H1 (cell line): ENCODE measurements around the gene DEGS2. TPM values are rescaled to one million over a fixed set of nuclear protein-coding genes. Genes with fewer than 3 reads are reported as not detected.
A peak's percentile ranks its signal among the peaks of the same experiment; 100 is the strongest.

Experiments used
- CTCF ChIA-PET: fragments of 300-600 bp; sonication (Branson Sonifier 250); formaldehyde crosslinking; loops from one replicate; lab custom pipeline; 2021; ENCODE audit not compliant: partially characterized antibody; lab: Charles Lee
- POLR2A ChIA-PET: fragments of 300-600 bp; sonication (Branson Sonifier 250); formaldehyde crosslinking; loops from one replicate; lab custom pipeline; 2021; ENCODE audit warnings: inconsistent platforms; ENCODE audit not compliant: partially characterized antibody; lab: Charles Lee
- DNase-seq, 2 experiments: peaks; one replicate each; pipeline versions ENCODE4 v3.0.0 to v3.0.0-alpha.2; 2010 to 2022; ENCODE audit warnings: low spot score in 2 of 2, low read depth in 1 of 2, mixed read lengths in 1 of 2
- FAIRE-seq: peaks from 2 replicates; lab custom pipeline; 2011; peaks lifted over from hg19 to GRCh38; lab: Jason Lieb, UNC
- H2AFZ ChIP-seq: 2 replicates; pipeline ENCODE4 v1.8.1; 2012; ENCODE audit warnings: low read length, inconsistent platforms
- H2AK5ac ChIP-seq: 2 replicates; pipeline ENCODE4 v1.6.1; 2013; ENCODE audit warnings: low read depth, low read length
- H2BK120ac ChIP-seq: replicated peaks from 2 replicates; pipeline ENCODE3; 2013; ENCODE audit warnings: low read depth, low read length, inconsistent platforms
- H2BK12ac ChIP-seq: 2 replicates; pipeline ENCODE4 v1.6.1; 2013; ENCODE audit warnings: low read depth, low read length
- H2BK15ac ChIP-seq: 2 replicates; pipeline ENCODE4 v1.6.1; 2013; ENCODE audit warnings: low read length
- H2BK20ac ChIP-seq: 2 replicates; pipeline ENCODE4 v1.6.1; 2013; ENCODE audit warnings: low read length
- H2BK5ac ChIP-seq: 2 replicates; pipeline ENCODE4 v1.6.1; 2013; ENCODE audit warnings: low read depth, low read length
- H3K14ac ChIP-seq: 2 replicates; pipeline ENCODE4 v1.6.1; 2013; ENCODE audit warnings: inconsistent platforms; ENCODE audit not compliant: insufficient read length
- H3K18ac ChIP-seq: 2 replicates; pipeline ENCODE4 v1.6.1; 2013; ENCODE audit warnings: low read length; ENCODE audit errors: extremely low read depth
- H3K23ac ChIP-seq: 2 replicates; pipeline ENCODE4 v1.6.1; 2013; ENCODE audit warnings: inconsistent platforms; ENCODE audit not compliant: insufficient read length
- H3K23me2 ChIP-seq: 2 replicates; pipeline ENCODE4 v1.6.1; 2013; ENCODE audit warnings: low read depth, low read length
- H3K27ac ChIP-seq: 2 replicates; pipeline ENCODE4 v1.6.1; 2011; ENCODE audit warnings: low read depth, low read length, inconsistent platforms
- H3K27me3 ChIP-seq, 4 experiments: replicated peaks in 1 of 4; 1 replicate in 1 of 4; 2 replicates in 3 of 4; pipeline versions ENCODE4 v1.6.1 to v1.8.1; 2011 to 2013; ENCODE audit warnings: low read length in 3 of 4, mild to moderate bottlenecking in 3 of 4, inconsistent platforms in 2 of 4, mixed read lengths in 2 of 4, moderate library complexity in 1 of 4; ENCODE audit not compliant: control insufficient read depth in 3 of 4, insufficient read depth in 3 of 4; ENCODE audit errors: extremely low read depth in 1 of 4
- H3K36me3 ChIP-seq, 4 experiments: 2 replicates each; pipeline versions ENCODE4 v1.6.1 to v1.8.1; 2011 to 2013; ENCODE audit warnings: mild to moderate bottlenecking in 4 of 4, low read length in 3 of 4, moderate library complexity in 2 of 4, control low read depth in 1 of 4, inconsistent platforms in 1 of 4; ENCODE audit not compliant: insufficient read depth in 4 of 4, control insufficient read depth in 2 of 4
- H3K4ac ChIP-seq: replicated peaks from 2 replicates; pipeline ENCODE3; 2013; ENCODE audit warnings: low read length, low read depth, mixed read lengths, inconsistent platforms; ENCODE audit not compliant: insufficient read length
- H3K4me1 ChIP-seq, 4 experiments: replicated peaks in 1 of 4; 1 replicate in 1 of 4; 2 replicates in 3 of 4; pipeline versions ENCODE4 v1.6.1 to v1.8.1; 2011 to 2013; ENCODE audit warnings: low read length in 3 of 4, inconsistent platforms in 2 of 4, mixed read lengths in 1 of 4; ENCODE audit not compliant: insufficient read depth in 4 of 4, control insufficient read depth in 3 of 4
- H3K4me2 ChIP-seq, 2 experiments: 2 replicates each; pipeline versions ENCODE4 v1.6.1 to v1.8.1; 2011 to 2013; ENCODE audit warnings: low read depth in 2 of 2, low read length in 2 of 2, control low read depth in 1 of 2, inconsistent platforms in 1 of 2, mild to moderate bottlenecking in 1 of 2; ENCODE audit not compliant: insufficient read depth in 1 of 2
- H3K4me3 ChIP-seq, 4 experiments: fragments of 200-600, 300-600 bp in 1 of 4; sonication (generic), shearing (Covaris generic), sonication (Bioruptor Twin) in 1 of 4; 2 replicates each; pipeline versions ENCODE4 v1.5.1 to v1.8.1; 2011 to 2016; ENCODE audit warnings: low read length in 4 of 4, low read depth in 3 of 4, control low read depth in 2 of 4, inconsistent platforms in 2 of 4, mild to moderate bottlenecking in 2 of 4, mixed read lengths in 1 of 4, moderate library complexity in 1 of 4; ENCODE audit not compliant: insufficient read depth in 2 of 4; ENCODE audit errors: extremely low read depth in 1 of 4
- H3K56ac ChIP-seq: replicated peaks from 2 replicates; pipeline ENCODE3; 2013; ENCODE audit warnings: low read depth, mild to moderate bottlenecking, mixed read lengths, low read length, inconsistent platforms; ENCODE audit not compliant: insufficient read length
- H3K79me1 ChIP-seq: 2 replicates; pipeline ENCODE4 v1.6.1; 2013; ENCODE audit warnings: low read depth, low read length, control low read depth
- H3K79me2 ChIP-seq, 2 experiments: 2 replicates each; pipeline versions ENCODE4 v1.6.1 to v1.8.1; 2012 to 2013; ENCODE audit warnings: low read length in 2 of 2, mild to moderate bottlenecking in 2 of 2, inconsistent platforms in 1 of 2; ENCODE audit not compliant: insufficient read depth in 2 of 2, control insufficient read depth in 1 of 2
- H3K9ac ChIP-seq, 4 experiments: replicated peaks in 1 of 4; 1 replicate in 1 of 4; 2 replicates in 3 of 4; pipeline versions ENCODE4 v1.6.1 to v1.8.1; 2011 to 2013; ENCODE audit warnings: low read depth in 3 of 4, low read length in 3 of 4, control low read depth in 2 of 4, mild to moderate bottlenecking in 2 of 4, moderate library complexity in 2 of 4, inconsistent platforms in 1 of 4; ENCODE audit errors: extremely low read depth in 1 of 4
- H3K9me3 ChIP-seq, 2 experiments: 2 replicates each; pipeline versions ENCODE4 v1.6.1 to v1.8.1; 2012 to 2013; ENCODE audit warnings: mild to moderate bottlenecking in 2 of 2, moderate library complexity in 2 of 2, control low read depth in 1 of 2, inconsistent platforms in 1 of 2, low read depth in 1 of 2, low read length in 1 of 2, mixed read lengths in 1 of 2; ENCODE audit not compliant: insufficient read depth in 2 of 2
- H4K20me1 ChIP-seq, 2 experiments: replicated peaks in 1 of 2; 2 replicates each; pipeline versions ENCODE3 to v1.8.1; 2011 to 2013; ENCODE audit warnings: inconsistent platforms in 2 of 2, low read length in 2 of 2, mild to moderate bottlenecking in 1 of 2; ENCODE audit not compliant: insufficient read depth in 2 of 2, control insufficient read depth in 1 of 2
- H4K5ac ChIP-seq: 2 replicates; pipeline ENCODE4 v1.6.1; 2013; ENCODE audit warnings: low read length, low read depth, mixed read lengths, inconsistent platforms; ENCODE audit not compliant: insufficient read length
- H4K8ac ChIP-seq: 2 replicates; pipeline ENCODE4 v1.8.0; 2013; ENCODE audit warnings: mild to moderate bottlenecking, moderate library complexity, low read length, inconsistent platforms; ENCODE audit not compliant: insufficient read depth; ENCODE audit errors: extremely low read depth
- H4K91ac ChIP-seq: replicated peaks from 2 replicates; pipeline ENCODE3; 2013; ENCODE audit warnings: low read length, mixed read lengths, inconsistent platforms; ENCODE audit not compliant: insufficient read length
- CTBP2 ChIP-seq: IDR thresholded peaks from 2 replicates; pipeline ENCODE4 v1.7.0; 2011; ENCODE audit warnings: borderline replicate concordance, mild to moderate bottlenecking, moderate library complexity, mixed read lengths, low read length; ENCODE audit not compliant: insufficient read depth, insufficient read length
- EP300 ChIP-seq, 2 experiments: IDR thresholded peaks; 1 replicate in 1 of 2; 2 replicates in 1 of 2; pipeline ENCODE4 v1.6.1; 2011 to 2012; ENCODE audit warnings: low read depth in 2 of 2, low read length in 2 of 2, mild to moderate bottlenecking in 2 of 2, borderline replicate concordance in 1 of 2, inconsistent platforms in 1 of 2, moderate library complexity in 1 of 2
- JUND ChIP-seq: IDR thresholded peaks from 2 replicates; pipeline ENCODE4 v1.6.1; 2011; ENCODE audit warnings: mild to moderate bottlenecking, improper control_type of control experiment, low read length
- KDM1A ChIP-seq: fragments of 200-600, 300-600 bp; sonication (generic); IDR thresholded peaks from 2 replicates; pipeline ENCODE4 v1.7.1; 2016; ENCODE audit warnings: mild to moderate bottlenecking, low read length, borderline replicate concordance
- PHF8 ChIP-seq: fragments of 200-600 bp; sonication (generic); conservative IDR thresholded peaks from 2 replicates; pipeline ENCODE4 v1.7.1; 2012; ENCODE audit warnings: low read depth, mild to moderate bottlenecking, inconsistent platforms, low read length, moderate library complexity
- SAP30 ChIP-seq: fragments of 300-600 bp; sonication (generic); IDR thresholded peaks from 2 replicates; pipeline ENCODE4 v1.7.1; 2012; ENCODE audit warnings: low read length, moderate library complexity, mild to moderate bottlenecking, inconsistent platforms; ENCODE audit not compliant: insufficient read depth, insufficient replicate concordance
- TEAD4 ChIP-seq: IDR thresholded peaks from 2 replicates; pipeline ENCODE4 v1.6.1; 2012; ENCODE audit warnings: low read depth, low read length, inconsistent platforms, mixed read lengths
- YY1 ChIP-seq: IDR thresholded peaks from 2 replicates; pipeline ENCODE4 v1.6.1; 2011; ENCODE audit warnings: low read depth, mild to moderate bottlenecking, low read length
- WGBS, 2 experiments: shearing (Covaris generic) in 1 of 2; methylation state at CpG; one replicate each; pipeline versions ENCODE4 v1.1.6 to v1.1.7; 2013 to 2015; ENCODE audit warnings: low lambda C conversion rate in 2 of 2, mixed read lengths in 2 of 2, inconsistent platforms in 1 of 2, low coverage in 1 of 2, missing lambda C conversion rate in 1 of 2; ENCODE audit not compliant: insufficient replicate concordance in 2 of 2, insufficient coverage in 1 of 2, insufficient read length in 1 of 2; ENCODE audit errors: extremely low coverage in 1 of 2, missing lambda C conversion rate in 1 of 2; 5-methylcytosine and 5-hydroxymethylcytosine counted together
- polyA plus RNA-seq, 7 experiments: library from polyadenylated mRNA; depleted of rRNA in 3 of 7; stranded (reverse) in 5 of 7; unstranded in 2 of 7; fragments of >200 nt in 5 of 7; fragments of 200-250 nt in 2 of 7; gene quantifications; 1 replicate in 5 of 7; 2 replicates in 1 of 7; 4 replicates in 1 of 7; pipeline versions ENCODE4 v1.2.1 to v1.2.3, GENCODE V29; 2011 to 2013; ENCODE audit warnings: missing spikeins in 2 of 7, mixed read lengths in 2 of 7
- total RNA-seq: library from RNA; stranded (reverse); fragmentation: NEBNext Ultra II Directional; extraction: Animal tissue kit (Norgen Biotek cat#: 25700); gene quantifications from 2 replicates; pipeline ENCODE4 v1.2.1, GENCODE V29; 2021

DEGS2 gene
- total and polyA plus RNA-seq, 2 of the 8 experiments (the other 6 are each of a cell fraction or from before 2014, with no cell fraction given), result 0.61 to 0.82 TPM

DNA sequence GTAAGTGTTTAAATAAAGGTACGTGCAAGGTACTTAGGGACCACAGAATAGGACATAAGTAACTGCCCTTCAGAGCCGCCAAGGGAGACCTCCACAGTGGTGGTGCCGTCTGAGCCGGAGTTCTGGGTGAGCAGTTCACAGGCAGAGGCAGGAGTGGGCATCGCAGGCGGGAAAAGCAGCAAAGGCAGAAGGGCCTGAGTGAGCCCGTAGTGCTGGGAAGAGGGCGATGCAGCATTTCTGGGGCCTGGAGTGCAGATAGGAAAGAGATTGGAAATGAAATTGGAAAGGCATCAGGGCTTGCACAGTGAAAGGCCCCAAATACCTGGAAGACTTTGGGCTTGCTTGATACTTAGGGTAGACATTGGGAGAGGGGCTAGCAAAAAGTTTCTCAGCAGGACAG is 61.3 kb downstream of the DEGS2 start:
- CTCF ChIA-PET, result interaction anchor here (0.9 to 5.0 kb wide), 3 partner anchors 10 to 42 kb away, joined by 3 to 26 read pairs (median 13); no protein-coding TSS in a partner anchor
- Histone ChIP-seq H2BK20ac (no peak overlapping the region), H2BK5ac (no peak overlapping the region), H2BK120ac (no peak overlapping the region), H4K5ac (no peak overlapping the region), H3K4me1 (no peaks in the 10 kb centered on the region), H2AK5ac (no peak overlapping the region), H3K9ac (peak overlapping the region in 1 of 4 experiments; percentile 4; a peak in 1 of 7 replicates), H4K8ac (no peak overlapping the region), H4K20me1 (peaks cover 0 to 1% of the 10 kb centered on the region in 2 experiments), H3K79me1 (peaks cover 2% of the 10 kb centered on the region; the same call in 1 of the 2 replicates), H3K79me2 (no peaks in the 10 kb centered on the region), H3K36me3 (peaks cover 0 to 9% (median 0%) of the 10 kb centered on the region in 4 experiments; a peak in 1 of 8 replicates), H3K4ac (no peak overlapping the region), H4K91ac (no peak overlapping the region), H3K23me2 (no peaks in the 10 kb centered on the region), H3K27ac (no peak overlapping the region), H3K23ac (no peak overlapping the region), H3K4me2 (no peak overlapping the region), H3K9me3 (no peaks in the 10 kb centered on the region), H3K4me3 (no peak overlapping the region), H3K14ac (no peak overlapping the region)
- no peak for FAIRE-seq
- 93% methylated on average over 8 of the region's 8 CpGs; no CpG with 5 or more reads in 1 of the 2 experiments for WGBS, 2 experiments
- TF ChIP-seq PHF8 (no peak), TEAD4 (no peak), CTBP2 (no peak), SAP30 (no peak), EP300 (IDR thresholded peaks at IDR 0.05; ENCODE audit: borderline replicate concordance in 1 of 2, low read depth in 2 of 2, low read length in 2 of 2) (no peak), KDM1A (no peak), YY1 (no peak), JUND (no peak)
- TF ChIP-seq, all 59 proteins: peak for 0
- Histone ChIP-seq H2AFZ (no peak overlapping the region), H2BK12ac (no peak overlapping the region), H2BK15ac (no peak overlapping the region), H3K18ac (no peak overlapping the region), H3K56ac (no peak overlapping the region), H3K27me3 (no peaks in the 10 kb centered on the region)
- POLR2A ChIA-PET, result no interaction called here
- no peak for DNase-seq
